ENCODE data around the gene RRAGC. TPM values are rescaled to one million over a fixed set of nuclear protein-coding genes. Genes with fewer than 3 reads are reported as not detected.

The RRAGC gene
- total and polyA plus RNA-seq, 10 donors = 9.4 to 28.1 (median 19.6) TPM

GRCh38 chr1:38826262-38826661, 33.3 kb downstream of the RRAGC start:
- Histone ChIP-seq H3K27me3 (replicated peaks in 1 of 7) (peaks cover 0 to 65% (median 0%) of the 10 kb centered on the region in 7 donors), H3K4me3 (no peak overlapping the region), H3K36me3 (no peaks in the 10 kb centered on the region), H3K4me1 (peaks cover 0 to 5% (median 0%) of the 10 kb centered on the region in 6 donors), H3K9me3 (no peaks in the 10 kb centered on the region), H3K27ac (no peak overlapping the region)
- no peak for DNase-seq
- TF ChIP-seq POLR2AphosphoS5 (IDR thresholded peaks at IDR 0.05) (no peak), CTCF (IDR thresholded peaks at IDR 0.05 in 8 of 11, conservative IDR thresholded peaks at IDR 0.05 in 3 of 11) (no peak), POLR2A (IDR thresholded peaks at IDR 0.05) (no peak)
- intact Hi-C loops (cut with DNase I; ENCODE audit: low total_unique reads) = no loop called here
- 79 to 89% (median 88%) methylated on average over 3 of the region's 3 CpGs for WGBS, 5 donors

- H3K4me3 ChIP-seq = no peak overlapping the region
- intact Hi-C loops (cut with DNase I; ENCODE audit: low total_unique reads) = no loop called here
Observed at GRCh38 chr1:38820860-38821259, 38.7 kb downstream of the RRAGC start.

GRCh38 chr1:38819516-38819915, 40.1 kb downstream of the RRAGC start:
- TF ChIP-seq POLR2A (IDR thresholded peaks at IDR 0.05) (no peak), POLR2AphosphoS5 (IDR thresholded peaks at IDR 0.05) (no peak), CTCF (IDR thresholded peaks at IDR 0.05 in 8 of 11, conservative IDR thresholded peaks at IDR 0.05 in 3 of 11) (no peak)
- WGBS, 5 donors = 80 to 97% (median 91%) methylated on average over 2 of the region's 2 CpGs
- H3K4me1 ChIP-seq = peaks cover 13 to 40% (median 26%) of the 10 kb centered on the region in 6 donors
- peaks cover 0 to 8% (median 0%) of the 10 kb centered on the region in 8 donors for H3K9me3 ChIP-seq
- no peak overlapping the region for H3K4me3 ChIP-seq
- H3K36me3 ChIP-seq = no peaks in the 10 kb centered on the region
- no peak overlapping the region for H3K27ac ChIP-seq
- H3K27me3 ChIP-seq (replicated peaks in 1 of 7) = peaks cover 4 to 92% (median 47%) of the 10 kb centered on the region in 7 donors
- intact Hi-C loops (cut with DNase I; ENCODE audit: low total_unique reads) = loop anchor here (10.0 kb wide), 2 partner anchors 215 to 795 kb away; no protein-coding TSS in a partner anchor
- no peak for DNase-seq

More at GRCh38 chr1:38820860-38821259, 38.7 kb downstream of the RRAGC start:
- no peak for DNase-seq
- WGBS, 5 donors = 50 to 80% (median 58%) methylated on average over 1 of the region's 1 CpG
- Histone ChIP-seq H3K36me3 (no peaks in the 10 kb centered on the region), H3K27ac (no peak overlapping the region), H3K9me3 (peaks cover 0 to 8% (median 0%) of the 10 kb centered on the region in 8 donors), H3K4me1 (peaks cover 13 to 33% (median 23%) of the 10 kb centered on the region in 6 donors), H3K27me3 (replicated peaks in 1 of 7) (peaks cover 4 to 90% (median 42%) of the 10 kb centered on the region in 7 donors)
- TF ChIP-seq CTCF (IDR thresholded peaks at IDR 0.05 in 8 of 11, conservative IDR thresholded peaks at IDR 0.05 in 3 of 11) (no peak), POLR2A (IDR thresholded peaks at IDR 0.05) (no peak), POLR2AphosphoS5 (IDR thresholded peaks at IDR 0.05) (no peak)

- no peak for DNase-seq
- TF ChIP-seq POLR2AphosphoS5 (IDR thresholded peaks at IDR 0.05) (no peak), POLR2A (IDR thresholded peaks at IDR 0.05) (no peak), CTCF (IDR thresholded peaks at IDR 0.05 in 8 of 11, conservative IDR thresholded peaks at IDR 0.05 in 3 of 11) (no peak)
- WGBS, 5 donors = 30 to 42% (median 34%) methylated on average over 10 of the region's 10 CpGs
- intact Hi-C loops (cut with DNase I; ENCODE audit: low total_unique reads) = loop anchor here (10.0 kb wide), 2 partner anchors 214 to 794 kb away; no protein-coding TSS in a partner anchor
- H3K9me3 ChIP-seq = peaks cover 0 to 8% (median 0%) of the 10 kb centered on the region in 8 donors
- H3K27me3 ChIP-seq (replicated peaks in 1 of 7) = peaks cover 4 to 93% (median 47%) of the 10 kb centered on the region in 7 donors
- H3K4me3 ChIP-seq = no peak overlapping the region
- peaks cover 13 to 40% (median 26%) of the 10 kb centered on the region in 6 donors for H3K4me1 ChIP-seq
- H3K27ac ChIP-seq = no peak overlapping the region
- no peaks in the 10 kb centered on the region for H3K36me3 ChIP-seq
Observed at GRCh38 chr1:38819040-38819439, 40.5 kb downstream of the RRAGC start.
